Gastrocnemius medialis (tissue), 4 donors: ENCODE measurements around the gene SPEF2. TPM values are rescaled to one million over a fixed set of nuclear protein-coding genes. Genes with fewer than 3 reads are reported as not detected.

ENCODE experiments used
- ATAC-seq, 2 donors: fragments of 150-250 bp; one replicate each; pipeline ENCODE4 v1.9.1; 2016
- DNase-seq, 2 donors: peaks; one replicate each; pipeline ENCODE4 v3.0.0-alpha.2; 2019
- H3K27ac ChIP-seq, 4 donors: fragments of 200-600 bp; sonication (generic); 1 replicate in 1 of 4; 2 replicates in 3 of 4; pipeline ENCODE4 v1.5.1; 2016 to 2018; ENCODE audit warnings: mild to moderate bottlenecking in 2 of 4, moderate library complexity in 1 of 4
- H3K27me3 ChIP-seq, 3 donors: fragments of 200-600 bp; sonication (generic) in 2 of 3; 1 replicate in 1 of 3; 2 replicates in 2 of 3; pipeline versions ENCODE4 v1.5.1 to v1.6.0; 2016 to 2019; ENCODE audit warnings: mild to moderate bottlenecking in 1 of 3, moderate library complexity in 1 of 3
- H3K36me3 ChIP-seq, 2 donors: fragments of 200-600 bp; sonication (generic) in 1 of 2; one replicate each; pipeline ENCODE4 v1.5.1; 2017 to 2018
- H3K4me1 ChIP-seq, 2 donors: fragments of 200-600 bp; sonication (generic) in 1 of 2; one replicate each; pipeline ENCODE4 v1.5.1; 2016 to 2017; ENCODE audit warnings: mild to moderate bottlenecking in 2 of 2
- H3K4me3 ChIP-seq, 4 donors: fragments of 200-600 bp; sonication (generic) in 3 of 4; 1 replicate in 1 of 4; 2 replicates in 3 of 4; pipeline ENCODE4 v1.5.1; 2016 to 2019; ENCODE audit warnings: mild to moderate bottlenecking in 2 of 4
- H3K9me3 ChIP-seq, 3 donors: fragments of 200-600 bp; sonication (generic) in 2 of 3; 1 replicate in 1 of 3; 2 replicates in 2 of 3; pipeline ENCODE4 v1.5.1; 2016 to 2019
- CTCF ChIP-seq, 5 experiments: fragments of 450-650 bp in 3 of 5; fragments of 200-600 bp in 2 of 5; sonication (generic) in 2 of 5; IDR thresholded peaks in 4 of 5; conservative IDR thresholded peaks in 1 of 5; 1 replicate in 4 of 5; 2 replicates in 1 of 5; pipeline ENCODE4 v1.5.1; 2016 to 2019; ENCODE audit warnings: antibody characterized with exemption in 5 of 5, mild to moderate bottlenecking in 3 of 5, moderate library complexity in 3 of 5
- POLR2A ChIP-seq, 2 donors: fragments of 450-650 bp; IDR thresholded peaks; one replicate each; pipeline ENCODE4 v1.6.1; 2017; ENCODE audit warnings: antibody characterized with exemption in 2 of 2, mild to moderate bottlenecking in 2 of 2, moderate library complexity in 2 of 2
- in situ Hi-C, 4 donors: fragments of 200-750 bp; cut with MboI; loops; one replicate each; pipeline versions ENCODE4 v1.15.0 to v1.8.0; 2017; ENCODE audit warnings: low sequenced_read_pairs in 4 of 4
- intact Hi-C: fragments of 100-400 bp; cut with DNase I; formaldehyde crosslinking; loops from one replicate; pipeline ENCODE4 v1.15.1; 2023; ENCODE audit warnings: low total_unique reads
- total RNA-seq, 4 donors: library from RNA; depleted of rRNA; stranded (reverse); fragments of >200 nt; gene quantifications; one replicate each; pipeline versions ENCODE4 v1.1.0 to v1.2.3, GENCODE V29; 2016

SPEF2 gene
- total RNA-seq, 4 donors from 2014 or later = 0.11 to 0.46 TPM; not detected in 2

- no peaks in the 10 kb centered on the region for H3K9me3 ChIP-seq
- H3K4me3 ChIP-seq = no peak overlapping the region
- no peaks in the 10 kb centered on the region for H3K4me1 ChIP-seq
- no peaks in the 10 kb centered on the region for H3K27me3 ChIP-seq
- no peaks in the 10 kb centered on the region for H3K36me3 ChIP-seq
- DNase-seq (no peak), ATAC-seq (no peak)
- in situ Hi-C loops = no loop called here
- intact Hi-C loops = no loop called here
- no peak overlapping the region for H3K27ac ChIP-seq
- TF ChIP-seq CTCF (IDR thresholded peaks at IDR 0.05 in 4 of 5, conservative IDR thresholded peaks at IDR 0.05 in 1 of 5) = no peak
- TF ChIP-seq POLR2A (IDR thresholded peaks at IDR 0.05) = no peak
Observed at GRCh38 chr5:35709688-35710087, 92.0 kb downstream of the SPEF2 start.

GRCh38 chr5:35717718-35718117 is 100.1 kb downstream of the SPEF2 start:
- ATAC-seq (no peak), DNase-seq (no peak)
- H3K36me3 ChIP-seq = no peaks in the 10 kb centered on the region
- H3K27ac ChIP-seq = no peak overlapping the region
- in situ Hi-C loops = no loop called here
- H3K4me1 ChIP-seq = no peaks in the 10 kb centered on the region
- no peaks in the 10 kb centered on the region for H3K27me3 ChIP-seq
- intact Hi-C loops = no loop called here
- no peak overlapping the region for H3K4me3 ChIP-seq
- H3K9me3 ChIP-seq = no peaks in the 10 kb centered on the region
- TF ChIP-seq POLR2A (IDR thresholded peaks at IDR 0.05) = no peak
- no peak for TF ChIP-seq CTCF (IDR thresholded peaks at IDR 0.05 in 4 of 5, conservative IDR thresholded peaks at IDR 0.05 in 1 of 5)

- in situ Hi-C loops (no loop called here), intact Hi-C loops (no loop called here)
- Histone ChIP-seq H3K9me3 (no peaks in the 10 kb centered on the region), H3K27ac (no peak overlapping the region), H3K4me3 (no peak overlapping the region), H3K27me3 (no peaks in the 10 kb centered on the region), H3K4me1 (no peaks in the 10 kb centered on the region), H3K36me3 (no peaks in the 10 kb centered on the region)
- TF ChIP-seq POLR2A (IDR thresholded peaks at IDR 0.05) (no peak), CTCF (IDR thresholded peaks at IDR 0.05 in 4 of 5, conservative IDR thresholded peaks at IDR 0.05 in 1 of 5) (no peak)
- no peak for DNase-seq
- no peak for ATAC-seq
Observed at GRCh38 chr5:35735718-35736117, 118.1 kb downstream of the SPEF2 start.

GRCh38 chr5:35736280-35736679 is 118.6 kb downstream of the SPEF2 start:
- DNase-seq = no peak
- TF ChIP-seq POLR2A (IDR thresholded peaks at IDR 0.05) (no peak), CTCF (IDR thresholded peaks at IDR 0.05 in 4 of 5, conservative IDR thresholded peaks at IDR 0.05 in 1 of 5) (no peak)
- Histone ChIP-seq H3K27me3 (no peaks in the 10 kb centered on the region), H3K4me1 (no peaks in the 10 kb centered on the region), H3K9me3 (no peaks in the 10 kb centered on the region), H3K36me3 (no peaks in the 10 kb centered on the region), H3K27ac (no peak overlapping the region), H3K4me3 (no peak overlapping the region)
- in situ Hi-C loops = no loop called here
- ATAC-seq = no peak
- intact Hi-C loops = no loop called here

GRCh38 chr5:35741126-35741716 is 123.6 kb downstream of the SPEF2 start:
- Histone ChIP-seq H3K4me3 (no peak overlapping the region), H3K27me3 (no peaks in the 10 kb centered on the region), H3K9me3 (no peaks in the 10 kb centered on the region), H3K36me3 (no peaks in the 10 kb centered on the region), H3K27ac (no peak overlapping the region), H3K4me1 (no peaks in the 10 kb centered on the region)
- in situ Hi-C loops = no loop called here
- intact Hi-C loops = no loop called here
- DNase-seq (no peak), ATAC-seq (no peak)
- no peak for TF ChIP-seq POLR2A (IDR thresholded peaks at IDR 0.05)
- TF ChIP-seq CTCF (IDR thresholded peaks at IDR 0.05 in 4 of 5, conservative IDR thresholded peaks at IDR 0.05 in 1 of 5) = no peak
